Liver (tissue), 3 donors: ENCODE data around the gene SGTB.

Experiments
- EGR1 ChIP-seq, 2 donors: IDR thresholded peaks; 2 replicates each; pipeline ENCODE4 v1.6.1; 2016 to 2018; ENCODE audit warnings: antibody characterized with exemption in 2 of 2, low read depth in 2 of 2
- FOXA1 ChIP-seq: IDR thresholded peaks from 2 replicates; pipeline ENCODE4 v1.6.1; 2016; ENCODE audit warnings: antibody characterized with exemption
- HNF4A ChIP-seq, 2 donors: conservative IDR thresholded peaks; 2 replicates each; pipeline ENCODE4 v1.6.1; 2016; ENCODE audit warnings: antibody characterized with exemption in 2 of 2, mild to moderate bottlenecking in 2 of 2
- HNF4G ChIP-seq: IDR thresholded peaks from 2 replicates; pipeline ENCODE4 v1.6.1; 2016; ENCODE audit warnings: antibody characterized with exemption
- JUND ChIP-seq, 2 donors: IDR thresholded peaks; 2 replicates each; pipeline ENCODE4 v1.6.1; 2016; ENCODE audit warnings: antibody characterized with exemption in 2 of 2
- RAD21 ChIP-seq, 2 donors: IDR thresholded peaks; 2 replicates each; pipeline ENCODE4 v1.6.1; 2016; ENCODE audit warnings: antibody characterized with exemption in 2 of 2, mild to moderate bottlenecking in 2 of 2
- SP1 ChIP-seq: IDR thresholded peaks from 2 replicates; pipeline ENCODE4 v1.6.1; 2018; ENCODE audit warnings: antibody characterized with exemption, mild to moderate bottlenecking
- TAF1 ChIP-seq: conservative IDR thresholded peaks from 2 replicates; pipeline ENCODE4 v1.6.1; 2016; ENCODE audit warnings: antibody characterized with exemption, mild to moderate bottlenecking
- YY1 ChIP-seq: IDR thresholded peaks from 2 replicates; pipeline ENCODE4 v1.6.1; 2016; ENCODE audit warnings: antibody characterized with exemption, mild to moderate bottlenecking
- TF ChIP-seq, protein P1 (sequence below): fragments of 150-350 bp; IDR thresholded peaks from 2 replicates; pipeline ENCODE4 v1.5.1; 2017; ENCODE audit warnings: improper control_type of control experiment, low read depth, low read length; ENCODE audit not compliant: missing input control
- TF ChIP-seq, protein P2 (sequence below): IDR thresholded peaks from 2 replicates; pipeline ENCODE4 v1.6.1; 2016; ENCODE audit warnings: antibody characterized with exemption
- TF ChIP-seq, protein P3 (sequence below): IDR thresholded peaks from 2 replicates; pipeline ENCODE4 v1.6.1; 2016; ENCODE audit warnings: antibody characterized with exemption, mild to moderate bottlenecking
- TF ChIP-seq, protein P4 (sequence below): IDR thresholded peaks from 2 replicates; pipeline ENCODE4 v1.6.1; 2016; ENCODE audit warnings: antibody characterized with exemption
- donor health status: healthy.
- donor health status: healthy.

DNA sequence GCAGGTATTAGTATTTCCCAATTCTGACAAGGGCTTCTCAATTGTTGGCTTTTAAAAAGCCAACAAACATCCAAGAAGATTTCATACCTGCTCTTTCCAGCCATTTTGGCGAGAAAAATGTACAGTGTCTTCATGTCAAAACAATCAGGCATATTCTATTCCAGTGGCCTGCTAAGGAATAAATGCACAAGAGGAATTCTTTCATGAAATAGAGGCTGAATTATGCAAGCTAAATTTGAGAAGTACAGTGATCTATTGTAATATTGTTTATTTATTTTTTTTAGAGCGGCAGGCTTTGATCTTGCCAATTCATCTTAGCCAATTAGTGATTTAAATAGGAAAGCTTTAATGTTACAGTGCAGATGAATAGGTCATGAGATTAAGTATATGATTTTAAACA, 49.4 kb upstream of the SGTB start:
- TF ChIP-seq EGR1 (IDR thresholded peaks at IDR 0.05; ENCODE audit: low read depth in 2 of 2): no peak
- no peak for TF ChIP-seq SP1
- no peak for TF ChIP-seq RAD21 (IDR thresholded peaks at IDR 0.05)
- TF ChIP-seq, protein P1, sequence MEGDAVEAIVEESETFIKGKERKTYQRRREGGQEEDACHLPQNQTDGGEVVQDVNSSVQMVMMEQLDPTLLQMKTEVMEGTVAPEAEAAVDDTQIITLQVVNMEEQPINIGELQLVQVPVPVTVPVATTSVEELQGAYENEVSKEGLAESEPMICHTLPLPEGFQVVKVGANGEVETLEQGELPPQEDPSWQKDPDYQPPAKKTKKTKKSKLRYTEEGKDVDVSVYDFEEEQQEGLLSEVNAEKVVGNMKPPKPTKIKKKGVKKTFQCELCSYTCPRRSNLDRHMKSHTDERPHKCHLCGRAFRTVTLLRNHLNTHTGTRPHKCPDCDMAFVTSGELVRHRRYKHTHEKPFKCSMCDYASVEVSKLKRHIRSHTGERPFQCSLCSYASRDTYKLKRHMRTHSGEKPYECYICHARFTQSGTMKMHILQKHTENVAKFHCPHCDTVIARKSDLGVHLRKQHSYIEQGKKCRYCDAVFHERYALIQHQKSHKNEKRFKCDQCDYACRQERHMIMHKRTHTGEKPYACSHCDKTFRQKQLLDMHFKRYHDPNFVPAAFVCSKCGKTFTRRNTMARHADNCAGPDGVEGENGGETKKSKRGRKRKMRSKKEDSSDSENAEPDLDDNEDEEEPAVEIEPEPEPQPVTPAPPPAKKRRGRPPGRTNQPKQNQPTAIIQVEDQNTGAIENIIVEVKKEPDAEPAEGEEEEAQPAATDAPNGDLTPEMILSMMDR: no peak
- TF ChIP-seq JUND (IDR thresholded peaks at IDR 0.05): no peak
- TF ChIP-seq, protein P2, sequence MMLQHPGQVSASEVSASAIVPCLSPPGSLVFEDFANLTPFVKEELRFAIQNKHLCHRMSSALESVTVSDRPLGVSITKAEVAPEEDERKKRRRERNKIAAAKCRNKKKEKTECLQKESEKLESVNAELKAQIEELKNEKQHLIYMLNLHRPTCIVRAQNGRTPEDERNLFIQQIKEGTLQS: no peak
- no peak for TF ChIP-seq YY1
- TF ChIP-seq TAF1: no peak
- no peak for TF ChIP-seq HNF4G
- no peak for TF ChIP-seq HNF4A (conservative IDR thresholded peaks at IDR 0.05)
- no peak for TF ChIP-seq FOXA1
- TF ChIP-seq, protein P3, sequence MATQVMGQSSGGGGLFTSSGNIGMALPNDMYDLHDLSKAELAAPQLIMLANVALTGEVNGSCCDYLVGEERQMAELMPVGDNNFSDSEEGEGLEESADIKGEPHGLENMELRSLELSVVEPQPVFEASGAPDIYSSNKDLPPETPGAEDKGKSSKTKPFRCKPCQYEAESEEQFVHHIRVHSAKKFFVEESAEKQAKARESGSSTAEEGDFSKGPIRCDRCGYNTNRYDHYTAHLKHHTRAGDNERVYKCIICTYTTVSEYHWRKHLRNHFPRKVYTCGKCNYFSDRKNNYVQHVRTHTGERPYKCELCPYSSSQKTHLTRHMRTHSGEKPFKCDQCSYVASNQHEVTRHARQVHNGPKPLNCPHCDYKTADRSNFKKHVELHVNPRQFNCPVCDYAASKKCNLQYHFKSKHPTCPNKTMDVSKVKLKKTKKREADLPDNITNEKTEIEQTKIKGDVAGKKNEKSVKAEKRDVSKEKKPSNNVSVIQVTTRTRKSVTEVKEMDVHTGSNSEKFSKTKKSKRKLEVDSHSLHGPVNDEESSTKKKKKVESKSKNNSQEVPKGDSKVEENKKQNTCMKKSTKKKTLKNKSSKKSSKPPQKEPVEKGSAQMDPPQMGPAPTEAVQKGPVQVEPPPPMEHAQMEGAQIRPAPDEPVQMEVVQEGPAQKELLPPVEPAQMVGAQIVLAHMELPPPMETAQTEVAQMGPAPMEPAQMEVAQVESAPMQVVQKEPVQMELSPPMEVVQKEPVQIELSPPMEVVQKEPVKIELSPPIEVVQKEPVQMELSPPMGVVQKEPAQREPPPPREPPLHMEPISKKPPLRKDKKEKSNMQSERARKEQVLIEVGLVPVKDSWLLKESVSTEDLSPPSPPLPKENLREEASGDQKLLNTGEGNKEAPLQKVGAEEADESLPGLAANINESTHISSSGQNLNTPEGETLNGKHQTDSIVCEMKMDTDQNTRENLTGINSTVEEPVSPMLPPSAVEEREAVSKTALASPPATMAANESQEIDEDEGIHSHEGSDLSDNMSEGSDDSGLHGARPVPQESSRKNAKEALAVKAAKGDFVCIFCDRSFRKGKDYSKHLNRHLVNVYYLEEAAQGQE: no peak
- TF ChIP-seq, protein P4, sequence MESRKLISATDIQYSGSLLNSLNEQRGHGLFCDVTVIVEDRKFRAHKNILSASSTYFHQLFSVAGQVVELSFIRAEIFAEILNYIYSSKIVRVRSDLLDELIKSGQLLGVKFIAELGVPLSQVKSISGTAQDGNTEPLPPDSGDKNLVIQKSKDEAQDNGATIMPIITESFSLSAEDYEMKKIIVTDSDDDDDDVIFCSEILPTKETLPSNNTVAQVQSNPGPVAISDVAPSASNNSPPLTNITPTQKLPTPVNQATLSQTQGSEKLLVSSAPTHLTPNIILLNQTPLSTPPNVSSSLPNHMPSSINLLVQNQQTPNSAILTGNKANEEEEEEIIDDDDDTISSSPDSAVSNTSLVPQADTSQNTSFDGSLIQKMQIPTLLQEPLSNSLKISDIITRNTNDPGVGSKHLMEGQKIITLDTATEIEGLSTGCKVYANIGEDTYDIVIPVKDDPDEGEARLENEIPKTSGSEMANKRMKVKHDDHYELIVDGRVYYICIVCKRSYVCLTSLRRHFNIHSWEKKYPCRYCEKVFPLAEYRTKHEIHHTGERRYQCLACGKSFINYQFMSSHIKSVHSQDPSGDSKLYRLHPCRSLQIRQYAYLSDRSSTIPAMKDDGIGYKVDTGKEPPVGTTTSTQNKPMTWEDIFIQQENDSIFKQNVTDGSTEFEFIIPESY: no peak
